ENCODE data around the gene CRB3. TPM values are rescaled to one million over a fixed set of nuclear protein-coding genes. Genes with fewer than 3 reads are reported as not detected.

The CRB3 gene
- total and polyA plus RNA-seq, 2 of the 8 experiments (the other 6 are each of a cell fraction or from before 2014, with no cell fraction given), result 21.1 to 24.6 TPM

- H3K79me2 ChIP-seq (ENCODE audit: control insufficient read depth in 1 of 2, insufficient read depth in 2 of 2, low read length in 2 of 2), result no peaks in the 10 kb centered on the region
- H3K4me3 ChIP-seq (ENCODE audit: extremely low read depth in 1 of 4, insufficient read depth in 2 of 4, low read depth in 3 of 4, low read length in 4 of 4), result no peak overlapping the region
- H4K8ac ChIP-seq (ENCODE audit: extremely low read depth, insufficient read depth, low read length), result no peak overlapping the region
- no peak overlapping the region for H3K18ac ChIP-seq (ENCODE audit: extremely low read depth, low read length)
- FAIRE-seq (no peak), DNase-seq (ENCODE audit: low read depth in 1 of 2, low spot score in 2 of 2) (no peak)
- no peak overlapping the region for H3K56ac ChIP-seq (replicated peaks; ENCODE audit: insufficient read length, low read depth, low read length)
- H3K4me1 ChIP-seq (replicated peaks in 1 of 4; ENCODE audit: control insufficient read depth in 3 of 4, insufficient read depth in 4 of 4, low read length in 3 of 4), result peaks cover 0 to 7% (median 3%) of the 10 kb centered on the region in 4 experiments; a peak in 5 of 7 replicates
- H2BK5ac ChIP-seq (ENCODE audit: low read depth, low read length), result no peak overlapping the region
- no peak overlapping the region for H3K23ac ChIP-seq (ENCODE audit: insufficient read length)
- 0 out of 2 replicates have a peak, but pooled peaks cover 2% of the 10 kb centered on the region for H3K23me2 ChIP-seq (ENCODE audit: low read depth, low read length)
- no peak overlapping the region for H3K14ac ChIP-seq (ENCODE audit: insufficient read length)
- no peak overlapping the region for H2BK15ac ChIP-seq (ENCODE audit: low read length)
- H3K9ac ChIP-seq (replicated peaks in 1 of 4; ENCODE audit: extremely low read depth in 1 of 4, low read depth in 3 of 4, low read length in 3 of 4), result no peak overlapping the region
- H3K4ac ChIP-seq (replicated peaks; ENCODE audit: insufficient read length, low read depth, low read length), result no peak overlapping the region
- 95% methylated on average over 7 of the region's 7 CpGs; no CpG with 5 or more reads in 1 of the 2 experiments for WGBS, 2 experiments (ENCODE audit: extremely low coverage in 1 of 2, insufficient coverage in 1 of 2, insufficient read length in 1 of 2, insufficient replicate concordance in 2 of 2, low coverage in 1 of 2, low lambda C conversion rate in 2 of 2, missing lambda C conversion rate in 1 of 2)
- peaks cover 0 to 2% (median 0%) of the 10 kb centered on the region in 4 experiments; a peak in 2 of 7 replicates for H3K27me3 ChIP-seq (replicated peaks in 1 of 4; ENCODE audit: control insufficient read depth in 3 of 4, extremely low read depth in 1 of 4, insufficient read depth in 3 of 4, low read length in 3 of 4)
- H4K91ac ChIP-seq (replicated peaks; ENCODE audit: insufficient read length, low read length), result no peak overlapping the region
- no peak overlapping the region for H3K27ac ChIP-seq (ENCODE audit: low read depth, low read length)
- no peak overlapping the region for H2BK12ac ChIP-seq (ENCODE audit: low read depth, low read length)
- H2BK120ac ChIP-seq (replicated peaks; ENCODE audit: low read depth, low read length), result no peak overlapping the region
- no peak overlapping the region for H2AK5ac ChIP-seq (ENCODE audit: low read depth, low read length)
- no peaks in the 10 kb centered on the region for H3K9me3 ChIP-seq (ENCODE audit: insufficient read depth in 2 of 2, low read depth in 1 of 2, low read length in 1 of 2)
- H4K20me1 ChIP-seq (replicated peaks in 1 of 2; ENCODE audit: control insufficient read depth in 1 of 2, insufficient read depth in 2 of 2, low read length in 2 of 2), result peaks cover 0 to 3% of the 10 kb centered on the region in 2 experiments
- ChIA-PET POLR2A (ENCODE audit: partially characterized antibody) (interaction anchor here (0.6 to 1.0 kb wide), 2 partner anchors 9 to 10 kb away, joined by 3 to 9 read pairs; no protein-coding TSS in a partner anchor), CTCF (ENCODE audit: partially characterized antibody) (interaction anchor here (0.6 to 1.4 kb wide), 7 partner anchors 12 to 1937 kb away, joined by 3 to 4 read pairs (median 3); no protein-coding TSS in a partner anchor)
- no peak overlapping the region for H2AFZ ChIP-seq (ENCODE audit: low read length)
- no peak overlapping the region for H2BK20ac ChIP-seq (ENCODE audit: low read length)
- no peaks in the 10 kb centered on the region for H3K79me1 ChIP-seq (ENCODE audit: low read depth, low read length)
- H3K36me3 ChIP-seq (ENCODE audit: control insufficient read depth in 2 of 4, insufficient read depth in 4 of 4, low read length in 3 of 4), result no peaks in the 10 kb centered on the region
- H4K5ac ChIP-seq (ENCODE audit: insufficient read length, low read depth, low read length), result no peak overlapping the region
- no peak overlapping the region for H3K4me2 ChIP-seq (ENCODE audit: insufficient read depth in 1 of 2, low read depth in 2 of 2, low read length in 2 of 2)
- TF ChIP-seq EGR1 (IDR thresholded peaks at IDR 0.05; ENCODE audit: borderline replicate concordance, low read depth, low read length), result no peak
Measured at GRCh38 chr19:6484831-6485230, 20.8 kb downstream of the CRB3 start.

All from H1 (cell line).